ENCODE results near the gene CLIC3.

CLIC3 gene

GRCh38 chr9:137037483-137037882 is 41.1 kb upstream of the CLIC3 start:
- Histone ChIP-seq H3K9me3 (ENCODE audit: low read length) (no peaks in the 10 kb centered on the region), H3K79me2 (ENCODE audit: insufficient read depth, low read length) (no peaks in the 10 kb centered on the region), H3K4me2 (ENCODE audit: low read length) (no peak overlapping the region), H3K4me1 (ENCODE audit: insufficient read depth, low read length, severe bottlenecking) (no peaks in the 10 kb centered on the region), H3K36me3 (ENCODE audit: insufficient read depth, low read length) (no peaks in the 10 kb centered on the region), H3K27me3 (ENCODE audit: insufficient read depth, low read length) (peaks cover 11% of the 10 kb centered on the region; the same call in 1 of the 2 replicates), H3K9me2 (ENCODE audit: low read depth, low read length) (no peaks in the 10 kb centered on the region), H4K20me1 (ENCODE audit: insufficient read depth, low read length) (no peaks in the 10 kb centered on the region), H3K4me3 (ENCODE audit: low read depth, low read length, poor library complexity, severe bottlenecking) (no peak overlapping the region), H3F3A (ENCODE audit: insufficient read depth, low read length) (no peaks in the 10 kb centered on the region), H2AFZ (ENCODE audit: low read length) (no peak overlapping the region), H3K27ac (ENCODE audit: low read depth, low read length, poor library complexity, severe bottlenecking) (no peak overlapping the region), H3K9ac (ENCODE audit: low read length) (no peak overlapping the region)
- no peak for TF ChIP-seq EZH2 (IDR thresholded peaks at IDR 0.05; ENCODE audit: borderline replicate concordance, low read length)
- TF ChIP-seq CTCF (IDR thresholded peaks at IDR 0.05; ENCODE audit: low read length) = no peak

GRCh38 chr9:137037035-137037434 is 40.7 kb upstream of the CLIC3 start:
- Histone ChIP-seq H2AFZ (ENCODE audit: low read length) (no peak overlapping the region), H4K20me1 (ENCODE audit: insufficient read depth, low read length) (no peaks in the 10 kb centered on the region), H3K36me3 (ENCODE audit: insufficient read depth, low read length) (no peaks in the 10 kb centered on the region), H3K9ac (ENCODE audit: low read length) (no peak overlapping the region), H3K4me1 (ENCODE audit: insufficient read depth, low read length, severe bottlenecking) (no peaks in the 10 kb centered on the region), H3K27me3 (ENCODE audit: insufficient read depth, low read length) (peaks cover 11% of the 10 kb centered on the region; the same call in 1 of the 2 replicates), H3K79me2 (ENCODE audit: insufficient read depth, low read length) (no peaks in the 10 kb centered on the region), H3K4me2 (ENCODE audit: low read length) (no peak overlapping the region), H3K4me3 (ENCODE audit: low read depth, low read length, poor library complexity, severe bottlenecking) (no peak overlapping the region), H3K9me2 (ENCODE audit: low read depth, low read length) (no peaks in the 10 kb centered on the region), H3F3A (ENCODE audit: insufficient read depth, low read length) (no peaks in the 10 kb centered on the region), H3K9me3 (ENCODE audit: low read length) (no peaks in the 10 kb centered on the region), H3K27ac (ENCODE audit: low read depth, low read length, poor library complexity, severe bottlenecking) (no peak overlapping the region)
- TF ChIP-seq CTCF (IDR thresholded peaks at IDR 0.05; ENCODE audit: low read length) (no peak), EZH2 (IDR thresholded peaks at IDR 0.05; ENCODE audit: borderline replicate concordance, low read length) (no peak)

GRCh38 chr9:137035937-137036336 is 39.6 kb upstream of the CLIC3 start:
- H3K4me3 ChIP-seq (ENCODE audit: low read depth, low read length, poor library complexity, severe bottlenecking) = no peak overlapping the region
- no peak overlapping the region for H3K4me2 ChIP-seq (ENCODE audit: low read length)
- TF ChIP-seq EZH2 (IDR thresholded peaks at IDR 0.05; ENCODE audit: borderline replicate concordance, low read length) (no peak), CTCF (IDR thresholded peaks at IDR 0.05; ENCODE audit: low read length) (no peak)
- H3K27ac ChIP-seq (ENCODE audit: low read depth, low read length, poor library complexity, severe bottlenecking) = no peak overlapping the region
- H3K9me3 ChIP-seq (ENCODE audit: low read length) = no peaks in the 10 kb centered on the region
- H3K4me1 ChIP-seq (ENCODE audit: insufficient read depth, low read length, severe bottlenecking) = no peaks in the 10 kb centered on the region
- peaks cover 7% of the 10 kb centered on the region; the same call in 1 of the 2 replicates for H3K27me3 ChIP-seq (ENCODE audit: insufficient read depth, low read length)
- H3F3A ChIP-seq (ENCODE audit: insufficient read depth, low read length) = no peaks in the 10 kb centered on the region
- no peak overlapping the region for H2AFZ ChIP-seq (ENCODE audit: low read length)
- no peaks in the 10 kb centered on the region for H3K9me2 ChIP-seq (ENCODE audit: low read depth, low read length)
- no peaks in the 10 kb centered on the region for H3K79me2 ChIP-seq (ENCODE audit: insufficient read depth, low read length)
- H3K9ac ChIP-seq (ENCODE audit: low read length) = no peak overlapping the region
- no peaks in the 10 kb centered on the region for H4K20me1 ChIP-seq (ENCODE audit: insufficient read depth, low read length)
- H3K36me3 ChIP-seq (ENCODE audit: insufficient read depth, low read length) = no peaks in the 10 kb centered on the region
